ENCODE measurements around the gene ACTRT2.

The ACTRT2 gene

DNA sequence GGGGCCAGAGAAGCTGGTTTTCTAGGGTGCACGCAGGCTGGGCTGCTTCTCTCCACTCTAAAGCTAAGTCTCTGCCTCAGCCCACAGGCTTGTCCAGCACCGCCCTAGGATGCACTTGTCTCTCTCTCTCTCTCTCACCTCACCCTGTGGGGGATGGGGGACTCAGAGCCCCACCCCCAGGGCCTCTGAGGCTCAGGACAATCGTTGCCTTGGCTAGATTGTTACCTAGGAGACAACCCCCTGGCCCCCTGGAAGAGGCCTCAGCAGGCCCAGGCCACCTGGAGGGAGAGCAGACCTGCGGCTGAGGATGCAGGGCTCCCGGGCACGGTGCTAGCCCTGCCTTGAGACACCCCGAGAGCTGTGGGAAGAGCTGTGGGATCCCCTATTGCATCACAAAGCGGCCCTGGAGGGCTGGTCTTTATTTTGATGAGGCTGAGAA is at the start of gene ACTRT2:
TSS of gene ACTRT2 (plus strand) at position 235 of the 439 bp plus-strand sequence. CDS start 220 bp downstream, outside the sequence.
- no peak for DNase-seq

DNA sequence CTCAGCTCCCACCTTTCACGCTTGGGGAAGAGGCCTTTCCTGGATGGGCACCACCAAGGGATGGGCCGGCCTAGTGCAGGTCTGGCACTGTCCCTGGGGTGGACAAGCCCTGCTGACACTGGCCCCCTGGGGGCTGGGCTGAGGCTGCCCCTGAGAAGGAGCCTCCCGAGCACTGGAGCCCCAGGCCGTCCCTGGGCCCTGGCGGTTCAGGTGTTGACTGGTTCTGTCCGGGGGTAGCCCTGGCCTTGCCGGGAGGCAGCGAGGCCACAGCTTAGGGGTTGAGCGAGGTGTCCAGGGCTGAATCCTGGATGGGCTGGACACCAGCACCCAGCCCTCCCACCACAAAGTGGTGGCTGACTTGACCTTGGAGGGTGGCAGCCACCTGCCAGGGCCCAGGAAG is 49.7 kb upstream of the ACTRT2 start:
- DNase-seq = no peak

DNA sequence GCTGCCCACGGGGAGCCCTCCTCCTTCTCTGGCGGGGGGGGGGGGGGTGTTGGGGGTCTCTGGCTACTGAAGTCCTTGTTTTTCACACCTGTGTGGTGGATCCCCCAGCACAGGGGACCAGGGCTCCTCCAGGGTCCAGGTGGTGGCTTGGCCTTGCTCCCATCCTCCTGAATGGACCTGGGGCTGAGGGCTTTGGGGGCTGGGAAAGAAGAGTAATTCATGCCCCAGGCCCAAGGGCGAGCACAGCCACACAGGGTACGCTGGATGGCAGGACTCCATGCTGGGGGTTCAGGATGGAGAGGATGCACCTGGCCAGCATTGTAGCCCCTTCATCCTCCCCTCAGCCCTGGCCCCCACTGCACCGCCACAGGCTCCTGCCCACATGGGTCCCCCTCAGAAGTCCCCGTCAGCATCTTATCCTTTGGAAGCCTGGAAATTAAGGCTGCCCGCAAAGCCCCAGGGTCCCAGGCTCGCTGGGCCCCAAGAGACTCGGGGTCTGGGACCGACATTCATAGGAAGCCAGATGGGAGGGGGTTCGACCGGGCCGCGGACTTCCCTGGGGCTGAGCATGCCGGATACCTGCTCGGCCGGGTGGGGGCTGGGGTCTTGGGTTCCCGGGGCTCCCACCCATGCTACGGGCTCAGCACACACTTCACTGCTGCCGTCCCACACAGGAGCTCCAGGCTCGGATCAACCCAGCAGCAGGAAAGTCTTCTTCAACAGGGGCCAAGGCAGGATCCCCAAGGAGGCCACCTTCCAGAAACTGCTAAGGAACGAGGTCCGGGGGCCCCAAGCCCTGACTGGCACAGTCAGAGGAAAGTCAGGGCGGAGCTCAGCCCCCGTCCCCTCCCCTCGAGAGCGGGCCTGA is 49.0 kb upstream of the ACTRT2 start:
- DNase-seq = no peak

DNA sequence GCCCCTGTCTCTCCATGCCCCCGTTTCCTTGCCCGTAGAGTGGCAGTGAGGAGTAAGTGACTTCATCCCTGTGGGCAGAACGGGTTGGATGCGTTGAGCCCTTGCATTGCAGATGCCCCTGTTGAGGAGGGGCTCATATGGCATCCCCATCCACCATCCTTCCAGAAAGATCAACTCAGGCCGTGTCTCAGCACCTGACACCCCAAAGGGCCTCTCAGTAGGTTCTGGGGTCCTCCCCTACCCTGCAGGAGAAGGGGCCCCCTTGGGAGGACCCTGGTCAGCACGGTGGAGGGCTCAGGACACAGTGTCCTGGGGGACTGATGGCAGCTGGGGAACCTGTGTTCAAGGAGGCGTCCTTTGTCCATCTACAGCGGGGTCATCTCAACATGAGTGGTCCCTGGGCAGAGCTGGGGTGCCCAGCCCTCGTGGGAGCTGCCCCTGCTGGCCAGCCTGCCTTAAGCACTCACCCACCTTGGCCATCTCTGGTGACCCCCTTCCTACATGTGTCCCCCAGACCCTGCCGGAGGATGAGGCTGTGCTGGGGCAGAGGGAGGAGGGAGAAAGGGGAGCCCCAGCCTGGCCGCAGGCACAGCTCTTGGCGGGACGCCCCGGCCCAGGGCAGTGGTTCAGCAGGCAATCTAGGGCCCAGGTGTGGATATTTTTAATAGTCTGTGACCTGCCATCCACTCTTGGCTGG is 48.2 kb upstream of the ACTRT2 start:
- no peak for DNase-seq

DNA sequence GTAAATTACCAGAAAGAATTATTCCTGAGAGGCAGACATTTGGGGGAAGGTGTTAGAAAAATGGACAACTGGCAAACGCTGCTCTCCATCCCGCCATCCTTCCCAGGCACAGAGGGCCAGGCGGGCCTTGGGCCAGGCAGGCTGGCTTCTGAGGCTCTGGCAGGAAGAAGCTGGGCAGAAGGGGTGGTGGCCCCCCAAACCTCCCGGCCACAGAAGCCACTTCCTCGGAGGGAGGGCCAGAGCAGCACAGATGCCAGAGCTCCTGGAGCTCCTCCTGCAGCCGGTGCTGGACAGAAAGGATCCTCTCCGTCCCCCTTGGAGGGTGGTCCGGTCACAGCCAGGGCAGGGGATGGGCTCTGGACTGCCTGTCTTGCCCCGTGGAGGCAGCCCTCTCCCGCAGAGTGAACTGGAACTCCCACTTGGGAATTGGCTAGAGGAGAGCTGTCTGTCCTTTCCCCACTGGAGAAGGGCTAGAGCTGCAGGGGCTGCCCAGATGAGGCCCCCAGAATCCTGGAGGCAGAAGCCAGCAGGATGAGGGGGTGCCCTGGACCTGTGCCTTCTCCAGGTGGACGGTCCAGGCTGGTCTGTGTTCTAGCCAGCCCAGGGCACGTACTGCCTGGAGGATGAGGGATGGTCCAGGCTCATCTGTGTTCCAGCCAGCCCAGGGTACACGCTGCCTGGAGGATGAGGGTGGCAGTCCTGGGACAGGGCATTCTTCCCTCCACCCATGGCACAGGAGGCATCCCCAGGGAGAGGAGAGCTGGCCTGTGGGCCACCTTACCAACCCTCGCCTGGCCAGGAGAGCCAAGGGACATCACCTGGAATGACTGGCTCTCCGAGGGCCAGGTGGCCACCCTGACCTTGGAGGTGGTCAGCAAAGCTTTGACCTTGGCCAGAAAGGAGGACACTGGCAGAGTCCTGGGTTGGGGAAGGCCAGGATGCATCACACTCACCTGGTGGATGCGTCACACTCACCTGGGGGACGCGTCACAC is 47.4 kb upstream of the ACTRT2 start:
- DNase-seq = no peak

DNA sequence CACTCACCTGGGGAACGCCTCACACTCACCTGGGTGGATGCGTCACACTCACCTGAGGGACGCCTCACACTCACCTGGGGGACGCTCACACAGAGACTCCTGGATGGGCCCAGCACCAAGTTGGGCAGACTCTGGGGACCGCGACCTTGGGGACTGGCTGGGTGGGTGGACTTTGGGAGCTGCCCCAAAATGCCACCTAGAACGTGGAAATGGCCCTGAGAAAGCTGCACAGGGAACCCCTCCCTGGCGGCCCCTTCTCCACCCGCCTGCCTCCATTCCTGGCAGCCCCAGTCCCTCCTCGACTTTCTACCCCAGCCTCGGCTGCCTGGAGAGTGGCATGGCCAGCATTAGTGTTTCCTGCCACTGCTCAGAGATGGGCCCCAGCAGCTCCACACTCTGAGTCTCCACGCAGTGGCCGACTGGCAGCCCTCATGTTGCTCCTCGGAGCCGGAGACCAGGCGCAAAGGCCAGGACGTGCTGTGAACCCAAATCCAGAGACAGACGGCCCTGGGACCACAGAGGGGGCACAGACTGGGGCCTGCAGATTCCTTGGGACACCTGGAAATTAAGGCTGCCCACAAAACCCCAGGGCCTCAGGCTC is 46.5 kb upstream of the ACTRT2 start:
- no peak for DNase-seq

DNA sequence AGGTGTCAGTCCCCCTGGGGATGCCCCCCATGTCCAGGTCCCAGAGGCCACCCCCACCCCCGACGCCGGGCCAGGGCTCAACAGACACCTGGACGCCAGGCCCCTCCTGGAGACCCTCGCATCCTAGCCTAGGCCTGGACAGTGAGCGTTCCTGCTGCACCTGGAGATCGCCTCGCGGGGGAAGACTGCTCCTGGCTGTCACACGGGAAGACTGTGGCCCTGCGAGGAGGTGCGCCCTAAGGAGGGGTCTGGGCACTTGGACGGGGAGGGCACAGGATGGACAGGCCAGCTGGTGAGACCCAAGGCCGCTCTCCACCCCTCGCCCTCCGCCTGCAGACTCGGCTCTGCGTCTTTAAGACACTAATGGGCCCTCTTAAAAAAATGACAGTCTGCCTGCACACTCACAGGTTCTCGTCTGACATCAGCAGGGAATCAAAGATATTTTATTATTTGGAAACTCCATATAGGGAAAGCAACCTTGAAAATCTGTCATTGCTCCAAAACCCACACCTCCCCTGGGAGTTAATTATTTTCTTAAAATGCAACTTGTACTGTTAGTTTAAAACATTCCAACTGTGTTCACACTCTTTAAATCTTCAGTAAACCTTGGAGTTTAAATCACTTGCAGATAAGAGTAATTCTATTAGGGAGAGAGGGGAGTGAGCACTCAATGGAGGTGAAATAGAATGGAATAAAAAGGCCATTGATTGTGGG is 45.6 kb upstream of the ACTRT2 start:
- DNase-seq = no peak

DNA sequence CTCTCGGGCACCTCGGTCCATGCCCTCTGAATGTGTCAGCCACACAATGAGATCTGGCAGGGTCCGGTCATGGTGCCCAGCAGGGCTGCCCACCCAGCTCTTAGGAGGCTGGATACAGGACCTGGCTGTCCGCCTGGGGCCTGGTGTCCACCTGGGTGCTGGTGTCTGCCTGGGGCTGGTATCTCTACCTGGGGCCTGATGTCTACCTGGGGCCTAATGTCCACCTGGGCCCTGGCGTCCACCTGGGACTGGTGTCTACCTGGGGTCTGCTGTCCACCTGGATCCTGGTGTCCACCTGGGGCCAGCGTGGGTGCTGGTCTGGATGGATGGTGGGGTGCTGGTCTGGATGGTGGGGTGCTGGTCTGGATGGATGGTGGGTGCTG is 45.1 kb upstream of the ACTRT2 start:
- DNase-seq = no peak

DNA sequence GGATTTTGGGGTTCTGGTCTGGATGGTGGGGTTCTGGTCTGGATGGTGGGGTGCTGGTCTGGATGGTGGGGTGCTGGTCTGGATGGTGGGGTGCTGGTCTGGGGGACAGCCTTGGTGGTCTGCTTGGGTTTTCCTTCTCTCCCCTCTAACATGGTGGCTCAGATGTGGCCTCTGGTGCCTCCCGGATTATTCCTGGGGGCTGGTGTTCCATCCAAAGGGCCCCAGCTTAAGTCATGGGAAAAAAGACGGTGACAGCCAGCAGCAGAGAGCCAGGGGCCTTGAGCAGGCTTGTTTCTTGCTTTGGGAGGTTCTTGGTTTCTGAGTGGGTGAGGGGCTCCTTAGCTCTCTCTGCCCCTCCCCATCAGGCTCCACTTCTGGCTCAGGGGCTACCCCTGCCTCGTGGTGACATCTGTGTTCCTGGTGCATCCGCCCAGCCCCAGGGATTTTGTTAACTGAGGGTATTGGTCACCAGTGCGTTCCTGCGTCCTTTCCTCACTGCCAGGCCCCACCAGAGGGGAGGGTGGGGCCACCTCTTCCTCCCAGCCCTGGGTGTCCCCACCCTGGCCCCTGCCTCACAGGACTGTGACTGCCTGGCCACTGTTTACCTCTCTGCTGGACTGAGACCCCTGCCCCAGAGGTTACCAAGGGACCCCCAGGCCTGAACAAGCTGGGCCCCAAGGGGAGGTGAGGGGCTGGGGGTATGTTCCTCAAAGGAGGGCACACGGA is 43.2 kb upstream of the ACTRT2 start:
- DNase-seq = no peak

DNA sequence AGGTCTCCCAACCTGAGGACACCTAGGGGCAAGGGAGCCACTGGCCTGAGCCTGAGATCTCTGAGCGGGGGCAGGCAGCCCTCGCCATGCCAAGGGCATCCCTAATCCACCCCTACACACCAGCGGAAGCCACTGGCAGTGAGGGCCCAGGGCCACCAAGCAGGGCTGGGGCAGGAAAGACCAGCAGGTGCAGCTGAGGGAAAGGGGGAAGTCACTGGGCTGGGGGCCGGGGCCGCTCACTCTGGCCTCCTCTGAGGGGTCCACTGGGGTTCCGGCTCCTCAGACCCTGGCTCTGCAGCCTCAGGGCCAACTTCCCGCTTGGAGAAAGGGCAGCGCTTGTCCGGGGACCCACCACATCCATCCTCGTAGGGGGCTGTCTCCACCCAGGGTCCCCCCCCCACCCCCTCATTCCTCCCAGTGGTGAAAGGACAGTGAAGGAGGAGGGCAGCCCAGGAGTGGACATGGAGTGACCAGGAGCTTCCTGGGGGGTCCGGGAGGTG is 42.5 kb upstream of the ACTRT2 start:
- no peak for DNase-seq

DNA sequence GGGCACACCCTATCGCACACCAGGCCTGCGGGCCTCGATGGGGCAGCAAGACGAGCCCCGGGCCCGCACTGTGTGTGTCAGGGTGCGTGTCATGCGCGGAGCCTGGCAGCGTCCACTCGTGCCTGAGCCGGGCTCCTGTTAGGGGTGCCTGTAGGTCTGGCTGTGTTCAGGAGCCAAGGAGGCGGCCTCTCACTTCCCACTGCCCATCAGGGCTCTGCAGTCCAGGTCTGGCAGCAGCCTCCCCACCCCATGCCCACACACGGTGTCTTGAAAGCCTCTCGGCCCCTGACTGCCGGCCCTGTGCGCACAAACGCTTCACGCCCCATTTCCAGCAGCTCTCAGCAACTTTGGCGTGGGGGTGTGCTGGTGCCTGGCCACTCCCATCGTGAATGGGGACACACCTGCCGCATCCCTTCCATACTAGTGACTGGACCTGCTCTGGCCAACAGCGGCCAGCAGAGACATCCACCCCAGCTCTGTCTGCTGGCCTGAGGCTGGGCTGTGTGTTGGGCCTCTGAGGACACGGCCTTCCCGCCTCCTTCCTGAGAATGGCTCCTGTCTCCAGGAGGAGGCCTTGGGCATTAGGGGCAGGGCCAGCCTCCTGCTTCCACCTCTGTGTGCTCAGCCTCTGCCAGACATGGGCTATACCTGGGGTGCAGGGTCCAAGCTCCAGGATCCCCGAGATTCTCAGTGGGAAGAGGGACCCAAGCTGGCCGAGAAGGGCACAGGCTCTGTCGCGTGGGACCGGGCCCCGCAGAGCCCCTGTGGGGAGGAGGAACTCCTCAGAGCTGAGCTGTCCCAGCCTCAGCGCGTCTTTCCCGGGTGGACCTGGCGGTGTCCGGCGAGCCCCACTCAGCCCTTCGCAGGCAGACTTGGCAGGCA is 41.8 kb upstream of the ACTRT2 start:
- DNase-seq = no peak

DNA sequence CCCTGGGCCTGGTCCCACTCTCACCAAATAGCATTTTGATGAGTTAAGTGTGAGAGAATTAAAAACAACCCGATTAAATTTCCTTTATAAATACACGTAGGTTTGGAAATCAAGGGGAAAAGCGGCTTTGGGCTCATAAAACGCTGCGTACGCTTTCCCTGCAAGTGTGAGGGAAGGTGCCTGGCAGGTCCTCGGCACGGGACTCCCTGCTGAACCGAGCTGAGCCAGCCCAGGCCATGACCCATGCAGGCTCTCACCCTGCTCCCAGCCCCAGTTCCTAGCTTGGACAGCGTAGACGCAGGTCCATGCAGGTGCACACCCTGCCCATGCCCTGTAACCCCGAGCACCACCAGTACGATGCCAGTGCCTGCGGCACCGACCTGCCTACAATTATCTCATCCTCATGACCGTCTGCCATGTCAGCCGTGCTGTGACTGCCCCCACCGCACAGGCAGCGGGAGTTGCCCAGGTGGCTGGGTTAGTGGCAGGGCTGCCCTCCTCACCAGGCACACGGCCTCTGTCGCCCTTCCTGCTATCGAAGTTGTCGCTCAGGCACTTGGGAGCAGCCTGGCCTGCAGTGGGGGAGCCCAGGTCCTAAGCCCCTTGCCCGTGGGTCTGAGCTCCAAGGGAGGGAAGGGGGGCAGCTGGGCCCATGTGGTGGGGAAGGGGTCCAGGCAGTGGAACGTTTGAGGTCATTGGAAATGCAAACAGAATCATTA is 41.0 kb upstream of the ACTRT2 start:
- no peak for DNase-seq

DNA sequence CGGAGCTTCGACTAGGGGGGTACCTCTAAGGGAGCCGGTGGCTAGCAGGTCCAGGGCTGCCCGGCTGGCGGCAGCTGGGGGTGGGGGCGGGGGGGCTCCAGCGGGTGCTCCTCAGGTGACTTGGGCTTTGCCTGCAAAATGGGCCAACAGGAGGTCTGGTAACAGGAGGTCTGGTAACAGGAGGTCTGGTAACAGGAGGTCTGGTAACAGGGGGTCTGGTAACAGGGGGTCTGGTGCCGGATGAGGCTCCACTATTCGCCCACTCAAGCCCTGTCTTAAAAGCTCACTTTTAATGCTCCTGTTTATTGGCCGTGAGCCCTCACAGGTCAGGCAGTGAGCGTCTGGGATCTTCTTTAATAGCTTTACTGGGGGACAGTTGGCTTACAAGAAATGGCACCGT is 40.4 kb upstream of the ACTRT2 start:
- no peak for DNase-seq

DNA sequence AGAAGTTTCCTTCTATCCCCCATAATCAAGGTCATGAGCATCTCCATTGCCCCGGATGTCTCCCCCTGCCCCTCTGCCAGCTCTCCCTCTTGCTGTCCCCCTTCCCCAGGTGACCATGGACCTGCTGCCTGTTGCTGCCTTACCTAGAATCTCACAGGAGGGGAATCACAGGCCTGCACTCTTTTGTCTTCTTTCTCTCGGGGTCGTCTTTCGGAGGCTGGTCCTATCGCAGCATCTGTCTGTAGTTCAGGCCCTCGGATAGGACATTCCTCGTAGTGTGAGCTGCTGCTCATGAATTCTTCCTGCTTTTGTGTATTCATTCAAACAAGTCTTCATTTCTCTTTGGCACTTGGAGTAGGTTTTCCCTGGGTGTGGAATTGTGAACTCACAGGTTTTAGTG is 39.9 kb upstream of the ACTRT2 start:
- no peak for DNase-seq

DNA sequence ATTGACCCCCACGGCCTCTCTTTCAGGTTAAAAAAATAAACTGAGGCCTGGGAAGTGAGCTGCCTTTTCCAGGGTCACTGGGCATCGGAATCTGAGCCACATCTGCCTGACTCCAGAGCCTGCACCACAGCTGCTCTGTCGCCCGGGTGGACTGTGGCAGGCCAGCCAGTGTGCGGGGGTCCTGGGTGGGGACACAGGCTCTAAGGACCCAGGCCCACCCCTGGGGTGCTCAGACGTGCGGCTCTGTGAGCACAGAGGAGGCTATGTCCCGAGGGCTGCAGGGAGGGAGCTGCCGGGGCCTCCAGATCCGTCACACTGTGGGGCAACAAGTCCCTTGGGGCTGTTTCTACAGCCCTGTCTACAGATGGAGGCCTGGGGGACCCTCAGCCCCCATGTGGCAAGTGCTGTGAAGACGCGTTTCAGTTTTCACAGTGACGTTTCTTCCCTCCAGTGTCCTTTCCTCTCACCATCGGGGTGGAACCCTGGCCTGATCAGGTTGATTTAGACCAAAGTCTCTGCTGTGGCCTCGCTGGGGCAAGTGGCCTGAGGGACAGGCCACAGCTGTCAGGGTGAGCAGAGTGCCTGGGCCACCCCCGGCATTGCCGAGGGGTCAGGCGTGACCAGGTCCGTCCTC is 39.2 kb upstream of the ACTRT2 start:
- no peak for DNase-seq

DNA sequence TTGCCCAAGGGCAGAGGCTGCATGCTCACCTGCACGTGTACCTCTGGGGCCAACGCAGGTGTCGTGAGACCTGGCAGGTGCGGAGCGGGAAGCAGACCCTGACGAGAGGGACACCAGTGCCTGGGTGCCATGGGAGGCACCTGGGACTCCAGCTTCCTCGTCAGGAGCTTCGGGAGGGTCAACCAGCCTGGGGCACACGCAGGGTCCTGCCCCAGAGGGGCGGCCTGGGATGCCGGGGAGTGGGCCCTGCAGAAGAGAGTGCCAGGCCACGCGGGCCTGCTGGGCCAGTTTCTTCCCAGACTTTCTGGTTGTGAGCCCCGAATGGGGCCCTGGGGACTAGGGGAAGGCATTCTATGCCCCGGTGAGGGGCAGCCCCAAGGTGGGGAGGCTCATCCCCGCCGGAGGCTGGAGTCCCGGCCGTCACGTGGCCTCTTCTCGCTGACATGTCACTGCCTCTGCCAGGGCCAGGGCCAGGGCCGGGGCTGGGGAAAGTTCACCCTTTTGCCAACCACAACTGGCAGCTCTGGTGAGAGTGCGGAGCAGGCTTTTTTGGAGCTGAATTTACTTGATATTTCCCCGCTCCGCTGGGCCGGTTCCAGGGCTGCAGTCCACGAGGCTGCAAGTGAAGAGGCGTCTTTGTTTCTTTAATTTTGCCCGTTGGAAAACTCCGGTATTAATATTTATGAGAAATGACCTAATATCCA is 38.5 kb upstream of the ACTRT2 start:
- DNase-seq = no peak

DNA sequence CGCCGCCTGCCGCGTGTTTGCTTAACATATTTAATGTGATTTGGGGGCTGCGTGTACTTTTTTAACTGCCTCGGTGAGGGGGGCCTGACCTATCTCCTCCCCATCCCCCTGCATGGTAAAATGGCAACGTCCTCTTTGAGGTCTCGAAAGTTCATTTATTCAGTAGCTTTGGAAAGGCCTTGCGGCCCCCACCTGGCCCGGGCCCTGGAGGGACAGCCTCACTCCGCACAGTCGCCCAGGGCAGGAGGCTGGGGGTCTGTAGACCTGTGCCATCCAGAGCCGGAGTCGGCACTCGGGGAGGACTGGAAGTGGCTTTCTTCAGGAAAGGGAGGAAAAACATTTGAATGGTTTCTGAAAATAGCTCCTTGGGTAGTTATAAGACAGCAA is 38.0 kb upstream of the ACTRT2 start:
- no peak for DNase-seq

DNA sequence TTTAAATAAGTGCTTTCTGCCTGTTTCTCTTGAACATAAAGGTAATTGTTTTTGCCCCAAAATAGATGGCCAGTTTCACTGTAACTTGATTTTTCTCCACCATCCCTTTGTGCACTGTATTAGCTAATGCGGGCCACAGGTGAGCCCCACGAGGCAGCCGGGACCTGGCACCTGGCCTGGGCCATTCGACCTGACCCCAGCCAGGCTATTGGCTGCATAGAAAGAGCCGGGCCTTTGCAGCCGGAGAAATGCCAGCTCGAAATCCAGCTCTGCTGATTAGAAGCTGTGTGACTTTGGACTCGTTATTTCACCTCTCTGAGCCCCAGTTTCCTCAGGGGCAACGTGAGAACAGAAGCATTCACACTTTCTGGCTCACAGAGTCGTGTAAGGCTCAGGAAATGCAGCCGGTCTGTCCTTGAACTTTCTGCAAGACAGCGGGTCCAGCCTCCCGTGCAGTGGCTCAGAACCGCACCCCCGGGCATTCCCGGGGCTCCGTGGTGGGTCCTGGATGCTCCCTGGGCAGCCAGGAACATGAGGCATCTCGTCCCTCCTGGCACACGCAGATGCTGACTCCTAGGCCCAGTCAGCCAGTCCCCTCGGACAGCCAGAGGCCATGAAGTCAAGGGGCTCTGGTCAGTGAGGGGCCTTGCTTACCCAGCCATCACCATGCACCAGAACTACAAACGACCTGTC is 37.4 kb upstream of the ACTRT2 start:
- DNase-seq = no peak

Measured in NCI-H345 (cell line).